Stomach (tissue), 9 donors: ENCODE results near the gene CCDC93. TPM values are rescaled to one million over a fixed set of nuclear protein-coding genes. Genes with fewer than 3 reads are reported as not detected.

ENCODE experiments used
- DNase-seq, 2 donors: peaks; one replicate each; pipeline versions ENCODE4 v3.0.0 to v3.0.0-alpha.2; 2013 to 2019
- H3K27ac ChIP-seq, 5 donors: fragments of 200-600 bp in 4 of 5; sonication (generic) in 4 of 5; one replicate each; pipeline ENCODE4 v1.5.1; 2013 to 2019; ENCODE audit warnings: mild to moderate bottlenecking in 1 of 5, moderate library complexity in 1 of 5
- H3K27me3 ChIP-seq, 3 donors: fragments of 200-600 bp; sonication (generic); one replicate each; pipeline ENCODE4 v1.5.1; 2017 to 2019; ENCODE audit warnings: mixed run types in 1 of 3
- H3K36me3 ChIP-seq, 4 donors: fragments of 200-600 bp; sonication (generic); 1 replicate in 3 of 4; 2 replicates in 1 of 4; pipeline ENCODE4 v1.5.1; 2016 to 2019
- H3K4me1 ChIP-seq, 4 donors: fragments of 200-600 bp; sonication (generic); one replicate each; pipeline ENCODE4 v1.5.1; 2016 to 2019
- H3K4me3 ChIP-seq, 4 donors: fragments of 200-600 bp; sonication (generic) in 3 of 4; one replicate each; pipeline ENCODE4 v1.5.1; 2016 to 2019; ENCODE audit warnings: mild to moderate bottlenecking in 1 of 4
- H3K9me3 ChIP-seq, 4 donors: fragments of 200-600 bp; sonication (generic); one replicate each; pipeline ENCODE4 v1.5.1; 2016 to 2019
- CTCF ChIP-seq, 7 experiments: fragments of 450-650 bp in 4 of 7; fragments of 200-600 bp in 3 of 7; sonication (generic) in 3 of 7; IDR thresholded peaks; one replicate each; pipeline ENCODE4 v1.5.1; 2016 to 2019; ENCODE audit warnings: antibody characterized with exemption in 7 of 7, control low read depth in 2 of 7, mild to moderate bottlenecking in 1 of 7
- EP300 ChIP-seq: sonication (generic); formaldehyde crosslinking; IDR thresholded peaks from one replicate; pipeline ENCODE4 v1.6.1; 2017; ENCODE audit warnings: antibody characterized with exemption
- POLR2A ChIP-seq, 4 donors: fragments of 450-650 bp; IDR thresholded peaks; one replicate each; pipeline ENCODE4 v1.6.1; 2016; ENCODE audit warnings: antibody characterized with exemption in 4 of 4, control low read depth in 2 of 4, mild to moderate bottlenecking in 1 of 4, moderate library complexity in 1 of 4
- POLR2AphosphoS5 ChIP-seq, 3 donors: sonication (generic); formaldehyde crosslinking; IDR thresholded peaks; one replicate each; pipeline ENCODE4 v1.6.1; 2016; ENCODE audit warnings: antibody characterized with exemption in 3 of 3
- WGBS, 5 donors: extraction: QIAGEN DNeasy Blood & Tissue Kit in 3 of 5; methylation state at CpG; one replicate each; pipeline versions ENCODE4 v1.1.5 to v1.1.7; 2013 to 2018; 5-methylcytosine and 5-hydroxymethylcytosine counted together
- intact Hi-C: fragments of 100-400 bp; cut with DNase I; formaldehyde crosslinking; loops from one replicate; pipeline ENCODE4 v1.15.1; 2023; ENCODE audit warnings: low total_unique reads
- polyA plus RNA-seq, 3 donors: library from polyadenylated mRNA; stranded (reverse); fragments of 200-250 nt; gene quantifications; one replicate each; pipeline ENCODE4 v1.2.3, GENCODE V29; 2013
- total RNA-seq, 5 donors: library from RNA; depleted of rRNA; stranded (reverse); fragments of >200 nt; gene quantifications; one replicate each; pipeline versions ENCODE4 v1.1.0 to v1.2.3, GENCODE V29; 2014 to 2016
- donor health status: healthy with polysubstance abuse.
- donor health status: Bipolar disorder and iron deficiency.
- donor health status: healthy.

CCDC93 gene
- total and polyA plus RNA-seq, 8 donors: 3.1 to 63.9 (median 24.3) TPM

DNA sequence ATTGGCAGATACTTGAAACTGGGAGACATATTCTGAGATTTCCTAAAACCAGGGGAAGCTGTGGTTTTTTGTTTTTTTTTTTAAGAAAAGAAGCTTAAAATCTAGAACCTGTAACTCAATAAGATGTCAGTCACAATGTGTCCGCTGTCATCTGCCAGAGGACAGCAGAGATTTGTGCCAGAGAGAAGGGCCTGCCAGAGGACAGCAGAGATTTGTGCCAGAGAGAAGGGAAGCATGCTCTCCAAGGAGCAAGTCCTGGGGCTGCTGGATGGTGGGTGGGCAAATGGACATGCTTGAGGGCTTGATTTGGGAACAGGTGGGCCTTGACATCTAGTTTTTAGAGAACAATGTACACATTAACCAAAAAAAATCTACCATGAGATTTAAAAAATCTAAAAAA is 77.9 kb downstream of the CCDC93 start:
- 0 to 5% (median 0%) methylated on average over 1 of the region's 1 CpG for WGBS, 5 donors
- TF ChIP-seq POLR2AphosphoS5 (IDR thresholded peaks at IDR 0.05) (no peak), CTCF (IDR thresholded peaks at IDR 0.05) (no peak), EP300 (no peak), POLR2A (IDR thresholded peaks at IDR 0.05) (no peak)
- peaks cover 71 to 100% (median 100%) of the 10 kb centered on the region in 4 donors for H3K36me3 ChIP-seq

DNA sequence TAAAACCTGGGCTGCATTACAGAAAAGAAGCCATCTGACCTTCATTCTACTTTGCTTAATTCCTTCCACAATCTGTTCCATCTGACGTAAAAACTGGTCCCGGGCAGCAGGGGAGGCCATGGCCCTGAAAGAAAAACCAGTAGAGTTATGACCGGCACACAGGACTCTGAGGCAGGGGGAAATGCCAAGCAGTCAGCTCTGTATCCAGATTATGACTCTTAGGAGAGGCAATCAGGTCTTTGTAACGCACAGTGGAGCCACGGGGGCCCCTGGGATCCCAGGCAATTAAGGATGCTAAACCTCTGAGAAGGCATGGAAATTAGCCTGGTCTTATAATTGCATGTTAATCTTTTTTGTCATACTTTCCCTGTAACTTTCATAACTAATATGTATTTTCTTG is 78.4 kb downstream of the CCDC93 start:
- no peak overlapping the region for H3K4me3 ChIP-seq
- no peak for DNase-seq
- intact Hi-C loops: no loop called here
- no peaks in the 10 kb centered on the region for H3K9me3 ChIP-seq
- H3K27ac ChIP-seq: no peak overlapping the region
- 91 to 97% (median 96%) methylated on average over 5 of the region's 5 CpGs for WGBS, 5 donors
- H3K36me3 ChIP-seq: peaks cover 70 to 100% (median 100%) of the 10 kb centered on the region in 4 donors
- H3K27me3 ChIP-seq: no peaks in the 10 kb centered on the region
- TF ChIP-seq EP300: no peak
- TF ChIP-seq CTCF (IDR thresholded peaks at IDR 0.05): no peak
- TF ChIP-seq POLR2AphosphoS5 (IDR thresholded peaks at IDR 0.05): no peak
- no peak for TF ChIP-seq POLR2A (IDR thresholded peaks at IDR 0.05)
- no peaks in the 10 kb centered on the region for H3K4me1 ChIP-seq

More for the DNA sequence above, 77.9 kb downstream of the CCDC93 start:
- Histone ChIP-seq H3K4me3 (no peak overlapping the region), H3K27ac (no peak overlapping the region), H3K4me1 (no peaks in the 10 kb centered on the region), H3K27me3 (no peaks in the 10 kb centered on the region), H3K9me3 (no peaks in the 10 kb centered on the region)
- intact Hi-C loops: no loop called here
- no peak for DNase-seq

- DNase-seq: peak in 1 of 2 donors; percentile 9
Measured at GRCh38 chr2:117933884-117934354, 80.0 kb downstream of the CCDC93 start.

DNA sequence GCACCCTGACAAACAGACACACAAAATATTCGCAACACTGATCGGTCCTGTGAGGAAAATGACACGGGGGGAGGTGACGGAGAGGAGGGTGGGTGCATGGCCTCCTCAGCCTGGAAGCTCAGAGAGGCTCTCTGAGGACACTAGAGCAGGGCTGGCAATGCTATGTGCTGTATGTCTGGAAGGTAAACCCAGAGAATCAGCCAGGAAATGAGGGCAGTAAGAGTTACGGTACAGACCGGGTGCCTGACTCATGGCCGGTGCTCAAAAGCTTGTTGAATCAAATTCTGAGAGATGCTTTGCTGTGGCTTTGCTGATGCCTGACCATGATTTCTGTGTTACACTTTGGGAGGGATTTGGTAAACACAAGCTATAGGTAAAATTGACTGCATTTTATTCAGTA is 81.9 kb downstream of the CCDC93 start:
- peaks cover 67 to 97% (median 95%) of the 10 kb centered on the region in 4 donors for H3K36me3 ChIP-seq
- intact Hi-C loops: no loop called here
- WGBS, 5 donors: 91 to 96% (median 95%) methylated on average over 7 of the region's 7 CpGs
- H3K9me3 ChIP-seq: no peaks in the 10 kb centered on the region
- DNase-seq: no peak
- no peaks in the 10 kb centered on the region for H3K4me1 ChIP-seq
- H3K4me3 ChIP-seq: no peak overlapping the region
- H3K27ac ChIP-seq: no peak overlapping the region
- no peak for TF ChIP-seq EP300
- TF ChIP-seq POLR2A (IDR thresholded peaks at IDR 0.05): no peak
- no peak for TF ChIP-seq POLR2AphosphoS5 (IDR thresholded peaks at IDR 0.05)
- no peak for TF ChIP-seq CTCF (IDR thresholded peaks at IDR 0.05)
- H3K27me3 ChIP-seq: no peaks in the 10 kb centered on the region

More at GRCh38 chr2:117933884-117934354, 80.0 kb downstream of the CCDC93 start:
- no peaks in the 10 kb centered on the region for H3K4me1 ChIP-seq
- intact Hi-C loops: no loop called here
- no peak overlapping the region for H3K27ac ChIP-seq
- TF ChIP-seq CTCF (IDR thresholded peaks at IDR 0.05): no peak
- TF ChIP-seq POLR2A (IDR thresholded peaks at IDR 0.05): no peak
- no peak for TF ChIP-seq POLR2AphosphoS5 (IDR thresholded peaks at IDR 0.05)
- TF ChIP-seq EP300: no peak
- 40 to 51% (median 44%) methylated on average over 5 of the region's 5 CpGs for WGBS, 5 donors
- no peak overlapping the region for H3K4me3 ChIP-seq
- H3K9me3 ChIP-seq: no peaks in the 10 kb centered on the region
- H3K27me3 ChIP-seq: no peaks in the 10 kb centered on the region
- H3K36me3 ChIP-seq: peaks cover 71 to 100% (median 100%) of the 10 kb centered on the region in 4 donors
